Calu3 (cell line): Measurements from ENCODE around the gene TSNAX. TPM values are rescaled to one million over a fixed set of nuclear protein-coding genes. Genes with fewer than 3 reads are reported as not detected.

Experiments used
- BruUV-seq: library from RNA; stranded (reverse); fragments of 400-500 nt; replicated peaks from 2 replicates; lab custom pipeline; 2021; lab: Mats Ljungman, UMichigan
- CTCF ChIA-PET: fragments of 300-600 bp; sonication (Branson Sonifier 250); formaldehyde crosslinking; loops from one replicate; lab custom pipeline; 2022; ENCODE audit warnings: antibody characterized with exemption; lab: Charles Lee
- DNase-seq: peaks from one replicate; pipeline ENCODE4 v3.0.0; 2022
- H3K27ac Mint-ChIP-seq: one replicate; pipeline ENCODE4 v1.8.0; 2022; ENCODE audit warnings: mixed read lengths; ENCODE audit not compliant: unreplicated experiment
- H3K27me3 Mint-ChIP-seq: one replicate; pipeline ENCODE4 v1.8.0; 2022; ENCODE audit warnings: mixed read lengths; ENCODE audit not compliant: unreplicated experiment
- H3K36me3 Mint-ChIP-seq: one replicate; pipeline ENCODE4 v1.8.0; 2022; ENCODE audit warnings: mild to moderate bottlenecking, moderate library complexity, mixed read lengths; ENCODE audit not compliant: insufficient read depth, unreplicated experiment
- H3K4me1 Mint-ChIP-seq: one replicate; pipeline ENCODE4 v1.8.0; 2022; ENCODE audit warnings: mild to moderate bottlenecking, low read depth, mixed read lengths; ENCODE audit not compliant: unreplicated experiment
- H3K4me3 Mint-ChIP-seq: one replicate; pipeline ENCODE4 v1.8.0; 2022; ENCODE audit warnings: mild to moderate bottlenecking, low read depth, moderate library complexity, mixed read lengths; ENCODE audit not compliant: unreplicated experiment
- H3K9me3 Mint-ChIP-seq: one replicate; pipeline ENCODE4 v1.8.0; 2022; ENCODE audit warnings: low read depth, mixed read lengths; ENCODE audit not compliant: unreplicated experiment
- CTCF ChIP-seq: fragments of 200-600 bp; IDR thresholded peaks from one replicate; pipeline ENCODE4 v1.8.0; 2022; ENCODE audit warnings: antibody characterized with exemption; ENCODE audit not compliant: unreplicated experiment
- intact Hi-C: fragments of 100-400 bp; cut with micrococcal nuclease; formaldehyde crosslinking; loops from one replicate; pipeline ENCODE4 v1.10.0; 2022; ENCODE audit not compliant: unreplicated experiment
- total RNA-seq: library from RNA; stranded (reverse); gene quantifications from 2 replicates; pipeline ENCODE4 v1.2.3, GENCODE V29; 2022

Gene TSNAX
- total RNA-seq, 1 experiment from 2014 or later: 55.5 TPM

- intact Hi-C loops: no loop called here
- no TSS peak for BruUV-seq
- H3K4me1 Mint-ChIP-seq: peaks cover 9% of the 10 kb centered on the region
- H3K4me3 Mint-ChIP-seq: no peak overlapping the region
- H3K9me3 Mint-ChIP-seq: no peaks in the 10 kb centered on the region
- peaks cover 38% of the 10 kb centered on the region for H3K27me3 Mint-ChIP-seq
- DNase-seq: peak; percentile 47
- TF ChIP-seq CTCF: no peak
- CTCF ChIA-PET: no interaction called here
- H3K27ac Mint-ChIP-seq: no peak overlapping the region
- H3K36me3 Mint-ChIP-seq: peaks cover 12% of the 10 kb centered on the region
These were observed 78.2 kb downstream of the TSNAX start for GRCh38 chr1:231606712-231607111.

- Mint-ChIP-seq H3K27me3 (peaks cover 75% of the 10 kb centered on the region), H3K9me3 (no peaks in the 10 kb centered on the region), H3K36me3 (no peaks in the 10 kb centered on the region), H3K4me3 (no peak overlapping the region), H3K27ac (no peak overlapping the region), H3K4me1 (peaks cover 9% of the 10 kb centered on the region)
- CTCF ChIA-PET: no interaction called here
- BruUV-seq: no TSS peak
- DNase-seq: no peak
- intact Hi-C loops: no loop called here
- TF ChIP-seq CTCF: no peak
These were observed 81.9 kb downstream of the TSNAX start for GRCh38 chr1:231610388-231610787.

GRCh38 chr1:231611111-231611510 lies 82.6 kb downstream of the TSNAX start:
- no peak for TF ChIP-seq CTCF
- no peak for DNase-seq
- Mint-ChIP-seq H3K27me3 (peaks cover 69% of the 10 kb centered on the region), H3K27ac (no peak overlapping the region), H3K4me3 (no peak overlapping the region), H3K36me3 (no peaks in the 10 kb centered on the region), H3K4me1 (peaks cover 9% of the 10 kb centered on the region), H3K9me3 (no peaks in the 10 kb centered on the region)
- intact Hi-C loops: no loop called here
- BruUV-seq: no TSS peak
- CTCF ChIA-PET: no interaction called here

- CTCF ChIA-PET: no interaction called here
- Mint-ChIP-seq H3K4me1 (peaks cover 5% of the 10 kb centered on the region), H3K27me3 (peaks cover 70% of the 10 kb centered on the region), H3K4me3 (no peak overlapping the region), H3K27ac (no peak overlapping the region), H3K9me3 (no peaks in the 10 kb centered on the region), H3K36me3 (no peaks in the 10 kb centered on the region)
- DNase-seq: no peak
- intact Hi-C loops: no loop called here
- no peak for TF ChIP-seq CTCF
- BruUV-seq: no TSS peak
These were observed 83.4 kb downstream of the TSNAX start for GRCh38 chr1:231611851-231612250.
